WERI-Rb-1 (cell line): ENCODE data around the gene C14orf180.
A peak's percentile ranks its signal among the peaks of the same experiment; 100 is the strongest.

ENCODE experiments used
- DNase-seq: peaks from one replicate; pipeline ENCODE4 v3.0.0-alpha.2; 2020
- H3K27ac ChIP-seq: fragments of 250-450 bp; sonication (Bioruptor Pico); 2 replicates; pipeline ENCODE4 v1.5.1; 2020; ENCODE audit warnings: mild to moderate bottlenecking, moderate library complexity
- H3K27me3 ChIP-seq: fragments of 250-450 bp; sonication (Bioruptor Pico); 2 replicates; pipeline ENCODE4 v1.5.1; 2021; ENCODE audit warnings: mild to moderate bottlenecking, low read depth, moderate library complexity; ENCODE audit not compliant: insufficient read depth, severe bottlenecking
- H3K36me3 ChIP-seq: fragments of 250-450 bp; sonication (Bioruptor Pico); 2 replicates; pipeline ENCODE4 v1.5.1; 2020; ENCODE audit warnings: mild to moderate bottlenecking, moderate library complexity
- H3K4me3 ChIP-seq: 2 replicates; pipeline ENCODE4 v1.5.1; 2011; ENCODE audit warnings: low read depth, mild to moderate bottlenecking, control low read depth, low read length
- H3K9me3 ChIP-seq: fragments of 250-450 bp; sonication (Bioruptor Pico); 2 replicates; pipeline ENCODE4 v1.5.1; 2021; ENCODE audit warnings: mild to moderate bottlenecking, moderate library complexity; ENCODE audit not compliant: severe bottlenecking
- TF ChIP-seq, protein P1 (sequence below): IDR thresholded peaks from 2 replicates; pipeline ENCODE4 v1.5.1; 2011; ENCODE audit warnings: low read depth, mild to moderate bottlenecking, control low read depth, inconsistent platforms, low read length

The C14orf180 gene

DNA sequence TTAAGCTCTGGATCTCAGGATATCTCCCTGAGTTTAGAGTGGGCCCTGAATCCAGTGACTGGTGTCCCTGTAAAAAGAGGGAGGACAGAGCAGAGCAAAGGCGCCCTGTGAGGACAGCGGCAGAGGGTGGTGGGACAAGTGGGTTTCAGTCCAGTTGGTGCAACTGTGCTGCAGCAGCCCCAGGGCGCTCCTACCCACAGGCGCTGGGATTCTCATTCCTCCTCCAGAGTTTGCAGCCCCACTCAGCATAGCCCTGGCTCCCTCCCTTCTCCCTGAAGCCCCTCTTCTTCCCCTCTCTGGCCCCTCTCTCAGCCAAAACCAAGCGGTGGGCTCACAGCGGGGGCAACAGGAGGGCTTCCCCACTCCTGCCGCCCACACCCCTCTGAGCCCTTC is 23.4 kb downstream of the C14orf180 start:
- Histone ChIP-seq H3K9me3 (no peaks in the 10 kb centered on the region), H3K36me3 (peaks cover 28% of the 10 kb centered on the region), H3K27me3 (no peaks in the 10 kb centered on the region), H3K4me3 (no peak overlapping the region), H3K27ac (peak overlapping the region; percentile 24; the same call in 1 of the 2 replicates)
- TF ChIP-seq, protein P1, sequence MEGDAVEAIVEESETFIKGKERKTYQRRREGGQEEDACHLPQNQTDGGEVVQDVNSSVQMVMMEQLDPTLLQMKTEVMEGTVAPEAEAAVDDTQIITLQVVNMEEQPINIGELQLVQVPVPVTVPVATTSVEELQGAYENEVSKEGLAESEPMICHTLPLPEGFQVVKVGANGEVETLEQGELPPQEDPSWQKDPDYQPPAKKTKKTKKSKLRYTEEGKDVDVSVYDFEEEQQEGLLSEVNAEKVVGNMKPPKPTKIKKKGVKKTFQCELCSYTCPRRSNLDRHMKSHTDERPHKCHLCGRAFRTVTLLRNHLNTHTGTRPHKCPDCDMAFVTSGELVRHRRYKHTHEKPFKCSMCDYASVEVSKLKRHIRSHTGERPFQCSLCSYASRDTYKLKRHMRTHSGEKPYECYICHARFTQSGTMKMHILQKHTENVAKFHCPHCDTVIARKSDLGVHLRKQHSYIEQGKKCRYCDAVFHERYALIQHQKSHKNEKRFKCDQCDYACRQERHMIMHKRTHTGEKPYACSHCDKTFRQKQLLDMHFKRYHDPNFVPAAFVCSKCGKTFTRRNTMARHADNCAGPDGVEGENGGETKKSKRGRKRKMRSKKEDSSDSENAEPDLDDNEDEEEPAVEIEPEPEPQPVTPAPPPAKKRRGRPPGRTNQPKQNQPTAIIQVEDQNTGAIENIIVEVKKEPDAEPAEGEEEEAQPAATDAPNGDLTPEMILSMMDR = no peak
- no peak for DNase-seq

DNA sequence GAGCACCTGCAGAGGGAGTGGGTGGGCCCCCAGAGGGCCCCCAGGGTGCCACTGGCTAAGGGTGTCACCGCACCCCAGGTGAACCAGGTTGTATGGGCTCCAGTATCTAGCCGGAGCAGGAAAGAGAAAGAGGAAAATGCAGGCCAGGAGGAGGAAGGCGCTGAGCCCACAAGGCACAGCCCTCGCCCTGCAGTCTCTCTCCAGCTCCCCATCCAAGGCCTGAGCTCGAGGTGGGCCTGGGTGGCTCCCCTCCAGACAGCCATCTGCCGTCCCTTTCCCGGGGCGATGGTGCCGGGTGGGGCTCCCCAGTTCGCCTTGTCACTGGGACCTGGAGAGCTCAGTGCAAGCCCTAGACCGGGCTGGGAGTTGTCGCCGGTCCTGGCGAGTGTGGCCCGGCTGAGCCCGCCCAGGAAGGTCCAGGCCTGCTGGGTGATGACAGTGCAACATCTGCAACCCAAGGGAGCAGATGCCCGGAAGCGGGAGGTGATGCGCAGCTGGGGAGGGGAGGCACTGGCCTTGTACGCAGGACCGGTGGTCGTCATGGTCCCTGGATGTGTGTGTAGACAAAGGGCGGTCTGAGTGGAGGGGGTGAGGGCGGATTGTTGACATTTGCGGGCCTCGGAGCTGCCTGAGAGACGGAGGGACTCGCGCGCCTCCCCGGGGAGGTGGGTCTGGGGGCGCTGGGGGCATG is 24.3 kb downstream of the C14orf180 start:
- Histone ChIP-seq H3K36me3 (peaks cover 28% of the 10 kb centered on the region), H3K9me3 (no peaks in the 10 kb centered on the region), H3K27me3 (no peaks in the 10 kb centered on the region), H3K27ac (peak overlapping the region; percentile 90), H3K4me3 (peak overlapping the region; percentile 73)
- TF ChIP-seq, protein P1 = no peak
- DNase-seq = no peak

DNA sequence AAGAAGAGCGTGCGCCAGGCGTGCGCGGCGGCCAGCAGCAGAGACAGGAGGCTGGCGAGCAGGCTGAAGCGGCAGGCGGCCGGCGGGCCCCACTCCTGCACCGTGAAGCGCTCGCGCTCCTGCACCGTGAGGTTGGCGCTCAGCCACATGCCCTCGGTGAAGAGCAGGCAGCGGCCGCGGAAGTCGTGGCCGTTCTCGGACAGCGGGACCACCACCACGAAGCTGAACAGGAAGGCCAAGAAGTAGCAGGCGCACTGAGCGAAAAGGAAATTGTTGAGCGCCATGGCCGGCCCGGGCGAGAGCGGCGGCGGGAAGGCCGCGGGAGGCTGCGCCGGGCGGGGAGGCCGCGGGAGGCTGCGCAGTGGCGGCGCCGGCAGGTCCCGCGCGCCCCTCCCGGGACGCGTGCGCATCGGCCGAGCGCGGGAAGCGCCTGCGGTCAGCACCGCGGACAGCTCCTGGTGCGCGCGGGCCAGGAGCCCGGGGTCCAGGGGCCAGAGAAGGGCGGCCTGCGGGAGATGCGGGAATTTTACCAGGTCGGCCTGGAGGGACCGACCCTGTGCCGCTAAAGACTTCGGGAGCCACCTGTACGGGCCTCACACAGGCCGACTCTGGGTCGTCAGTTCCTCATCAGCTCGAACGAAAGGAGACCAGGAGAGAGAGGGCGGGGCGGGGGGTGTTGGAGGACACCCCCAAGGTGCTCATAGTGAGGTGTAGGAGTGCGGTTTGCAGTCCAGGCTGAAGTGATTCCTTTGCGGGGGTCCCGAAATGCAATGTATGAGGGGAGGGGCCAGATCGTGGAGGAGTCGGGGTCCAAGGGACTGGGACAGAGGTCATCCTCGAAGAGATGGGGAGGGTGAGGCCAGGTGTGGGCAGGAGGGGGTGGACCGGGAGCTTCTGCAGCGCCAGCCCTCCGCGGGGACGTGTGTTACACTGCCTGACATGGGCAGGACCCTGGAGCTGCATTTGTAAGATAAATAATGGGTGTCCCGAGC is 25.2 kb downstream of the C14orf180 start, which contains the start of gene TMEM179:
Gene TMEM179, minus strand, starts transcription at position 315 of the 992 bp plus-strand sequence. Its CDS starts 31 bp downstream, at position 284.
- Histone ChIP-seq H3K9me3 (no peaks in the 10 kb centered on the region), H3K36me3 (peaks cover 26% of the 10 kb centered on the region), H3K4me3 (peak within 1 kb of the TSS; percentile 73), H3K27me3 (no peaks in the 10 kb centered on the region), H3K27ac (peak within 1 kb of the TSS; percentile 90)
- peak; percentile 61 for DNase-seq
- TF ChIP-seq, protein P1 = no peak

DNA sequence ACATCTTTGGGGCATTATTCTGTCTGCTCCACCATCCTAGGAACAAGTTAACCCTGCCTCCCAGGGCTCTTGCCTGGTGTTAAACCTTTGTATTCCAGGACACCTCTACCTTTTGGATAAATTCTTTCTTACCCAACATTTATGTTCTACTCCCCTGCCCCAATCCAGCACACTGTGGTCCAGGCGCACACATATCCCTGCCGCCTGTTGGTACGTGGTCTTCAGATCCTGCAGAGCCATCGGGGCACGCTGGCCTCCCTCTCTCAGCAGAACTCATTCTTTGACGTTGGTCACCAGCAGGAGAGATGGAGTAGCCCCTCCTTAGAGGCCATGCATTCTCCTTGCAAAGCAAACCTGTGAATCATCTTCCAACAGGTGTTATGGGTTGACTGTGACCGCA is 30.1 kb downstream of the C14orf180 start:
- TF ChIP-seq, protein P1 = no peak
- Histone ChIP-seq H3K27ac (no peak overlapping the region), H3K27me3 (no peaks in the 10 kb centered on the region), H3K36me3 (no peaks in the 10 kb centered on the region), H3K4me3 (no peak overlapping the region), H3K9me3 (no peaks in the 10 kb centered on the region)
- no peak for DNase-seq

DNA sequence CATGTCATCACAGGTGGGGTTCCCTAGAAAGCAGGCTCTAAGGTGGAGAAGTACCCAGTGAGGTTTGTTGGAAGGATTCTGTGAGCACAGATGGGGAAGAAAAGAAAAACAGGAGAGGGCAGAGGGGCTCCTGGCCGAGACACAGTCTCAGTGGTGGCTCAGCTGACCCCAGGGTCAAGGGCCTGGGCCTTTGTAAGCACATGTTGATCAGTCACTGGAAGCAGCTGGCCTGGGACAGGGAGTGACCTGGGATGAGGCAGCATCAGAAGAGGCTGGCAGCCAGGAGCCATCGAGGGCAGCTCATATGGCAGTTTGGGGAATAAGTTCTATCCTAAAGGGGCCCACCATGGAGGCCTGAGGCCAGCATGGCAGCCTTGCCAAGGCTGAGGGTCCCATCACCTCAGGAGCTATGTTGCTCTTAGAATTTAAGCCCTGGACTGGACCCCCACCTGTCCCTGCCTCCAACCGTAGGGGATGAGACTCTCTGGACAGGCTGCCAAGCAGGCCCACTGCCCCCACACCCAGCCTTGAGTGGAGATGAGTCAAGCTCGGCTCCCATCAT is 31.3 kb downstream of the C14orf180 start:
- H3K27me3 ChIP-seq = no peaks in the 10 kb centered on the region
- no peaks in the 10 kb centered on the region for H3K9me3 ChIP-seq
- TF ChIP-seq, protein P1 = no peak
- H3K36me3 ChIP-seq = no peaks in the 10 kb centered on the region
- H3K4me3 ChIP-seq = no peak overlapping the region
- no peak overlapping the region for H3K27ac ChIP-seq
- DNase-seq = no peak
